Pancreas (tissue), 10 donors: ENCODE results near the gene CRYGN. TPM values are rescaled to one million over a fixed set of nuclear protein-coding genes. Genes with fewer than 3 reads are reported as not detected.

ENCODE experiments used
- ATAC-seq, 4 donors: fragments of 200-7000 bp; cut with Tn5 transposase; one replicate each; pipeline versions ENCODE4 v1.8.0 to v1.9.1; 2020; ENCODE audit warnings: mild to moderate bottlenecking in 4 of 4, moderate library complexity in 4 of 4
- DNase-seq, 6 donors: peaks; one replicate each; pipeline ENCODE4 v3.0.0-alpha.2; 2020
- FAIRE-seq: peaks from 2 replicates; lab custom pipeline; 2012; peaks lifted over from hg19 to GRCh38; lab: Jason Lieb, UNC
- H3K27ac ChIP-seq, 4 donors: fragments of 200-600 bp; sonication (generic); 1 replicate in 3 of 4; 2 replicates in 1 of 4; pipeline versions ENCODE4 v1.5.0 to v1.8.0; 2020
- H3K27me3 ChIP-seq, 4 donors: fragments of 200-600 bp; one replicate each; pipeline ENCODE4 v1.8.0; 2021
- H3K36me3 ChIP-seq, 3 donors: fragments of 200-600 bp; sonication (generic) in 1 of 3; one replicate each; pipeline versions ENCODE4 v1.5.0 to v1.8.0; 2020 to 2021
- H3K4me1 ChIP-seq, 3 donors: fragments of 200-600 bp; one replicate each; pipeline ENCODE4 v1.8.0; 2021
- H3K4me3 ChIP-seq, 4 donors: fragments of 200-600 bp; sonication (generic) in 2 of 4; one replicate each; pipeline versions ENCODE4 v1.5.0 to v1.8.0; 2020 to 2021
- H3K9me3 ChIP-seq, 4 donors: fragments of 200-600 bp; one replicate each; pipeline ENCODE4 v1.8.0; 2021
- CTCF ChIP-seq, 4 donors: fragments of 200-600 bp; sonication (generic) in 3 of 4; IDR thresholded peaks; one replicate each; pipeline versions ENCODE4 v1.5.0 to v1.8.0; 2021; ENCODE audit warnings: antibody characterized with exemption in 4 of 4
- whole genome bisulfite sequencing, 2 donors: extraction: QIAGEN DNeasy Blood & Tissue Kit; methylation state at CpG; one replicate each; pipeline ENCODE4 v1.1.7; 2013; 5-methylcytosine and 5-hydroxymethylcytosine counted together
- intact Hi-C, 3 donors: fragments of 100-400 bp; cut with DNase I; formaldehyde crosslinking; loops; one replicate each; pipeline versions ENCODE4 v1.11.1 to v1.14.2; 2022
- polyA plus RNA-seq, 2 donors: library from polyadenylated mRNA; stranded (reverse); fragments of 200-250 nt; gene quantifications; one replicate each; pipeline ENCODE4 v1.2.3, GENCODE V29; 2013
- total RNA-seq, 6 donors: library from RNA; stranded (reverse); fragmentation: NEBNext Ultra II Directional in 4 of 6; extraction: Animal tissue kit (Norgen Biotek cat#: 25700) in 4 of 6; gene quantifications; one replicate each; pipeline versions ENCODE4 v1.2.1 to v1.2.4, GENCODE V29; 2021 to 2023
- donor health status: healthy with polysubstance abuse.
- donor health status: DM: no; HTN: no; CAD: no; lungs with moderate emphysema.
- donor health status: DM: no; HTN: no; CAD: no.
- donor health status: control.
- donor health status: control.
- donor health status: Bipolar disorder and iron deficiency.
- donor health status: DM: yes; HTN: yes; CAD: no.
- donor health status: DM: no; HTN: no; CAD: no.
- donor health status: DM: no; HTN: no; CAD: no.
- donor health status: DM: yes; HTN: yes; CAD: no.

Gene CRYGN
- total and polyA plus RNA-seq, 8 donors: 0.07 to 0.18 (median 0.08) TPM; not detected in 4

DNA sequence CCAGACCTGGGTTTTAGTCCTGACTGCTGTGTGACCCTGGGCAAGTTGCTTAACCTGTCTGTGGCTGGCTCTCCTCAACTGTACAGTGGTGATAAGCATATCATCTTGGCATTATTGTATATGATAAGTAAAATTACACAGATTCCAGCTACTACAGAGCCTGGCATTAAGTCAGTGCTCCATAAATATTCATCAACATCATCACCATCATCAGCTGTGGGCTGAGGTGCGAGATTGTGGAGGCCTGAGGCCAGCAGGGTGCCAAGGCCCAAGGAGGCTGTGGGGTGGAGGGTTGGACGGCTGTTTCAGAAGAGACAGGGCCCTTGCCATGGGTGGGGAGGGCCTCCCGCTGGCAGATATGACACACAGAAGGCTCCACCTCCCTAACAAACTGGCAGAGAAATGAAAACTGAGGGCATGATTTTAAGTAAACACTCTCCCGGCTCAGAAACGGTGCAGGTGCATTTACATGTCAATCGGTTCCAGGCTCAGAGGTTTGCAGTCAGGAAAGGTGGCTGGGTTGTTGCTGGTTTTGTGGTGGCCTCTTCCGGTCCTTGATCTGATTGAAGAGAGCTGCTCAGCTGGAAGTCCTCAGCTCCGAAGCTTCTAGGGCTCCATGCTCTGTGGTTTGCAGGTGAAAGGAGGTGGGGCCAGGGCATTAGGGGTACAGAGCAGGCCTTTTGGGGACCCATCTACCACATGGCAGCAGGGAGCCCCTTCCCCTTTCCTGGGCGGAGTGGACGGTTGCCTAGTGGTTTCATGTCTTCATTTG lies 10.2 kb downstream of the CRYGN start:
- ATAC-seq: peak; percentile 69 to 82 (median 80)
- intact Hi-C loops: no loop called here
- H3K36me3 ChIP-seq: no peaks in the 10 kb centered on the region
- DNase-seq: peak in 4 of 6 donors; percentile 41 to 61 (median 50)
- no peaks in the 10 kb centered on the region for H3K9me3 ChIP-seq
- peaks cover 0 to 12% (median 0%) of the 10 kb centered on the region in 3 donors for H3K4me1 ChIP-seq
- no peak overlapping the region for H3K27ac ChIP-seq
- TF ChIP-seq CTCF (IDR thresholded peaks at IDR 0.05): no peak
- H3K27me3 ChIP-seq: no peaks in the 10 kb centered on the region
- no peak overlapping the region for H3K4me3 ChIP-seq
- FAIRE-seq: no peak
- 24 to 32% methylated on average over 9 to 10 of the region's 10 CpGs for WGBS, 2 donors

- H3K27me3 ChIP-seq: no peaks in the 10 kb centered on the region
- no peaks in the 10 kb centered on the region for H3K36me3 ChIP-seq
- intact Hi-C loops: no loop called here
- no peak for FAIRE-seq
- H3K9me3 ChIP-seq: no peaks in the 10 kb centered on the region
- no peak overlapping the region for H3K27ac ChIP-seq
- no peak for TF ChIP-seq CTCF (IDR thresholded peaks at IDR 0.05)
- DNase-seq: peak in 1 of 6 donors; percentile 18
- WGBS, 2 donors: 88 to 89% methylated on average over 5 of the region's 5 CpGs
- no peak for ATAC-seq
- H3K4me3 ChIP-seq: no peak overlapping the region
- H3K4me1 ChIP-seq: peaks cover 0 to 12% (median 0%) of the 10 kb centered on the region in 3 donors
Observed at GRCh38 chr7:151429237-151429559, 10.7 kb downstream of the CRYGN start.

GRCh38 chr7:151428378-151429236 lies 11.3 kb downstream of the CRYGN start:
- no peaks in the 10 kb centered on the region for H3K27me3 ChIP-seq

GRCh38 chr7:151427705-151428377 lies 12.1 kb downstream of the CRYGN start:
- H3K36me3 ChIP-seq: no peaks in the 10 kb centered on the region
- WGBS, 2 donors: 48 to 53% methylated on average over 10 of the region's 10 CpGs
- DNase-seq (peak in 1 of 6 donors; percentile 36), FAIRE-seq (no peak), ATAC-seq (no peak)
- peaks cover 0 to 12% (median 0%) of the 10 kb centered on the region in 3 donors for H3K4me1 ChIP-seq
- no peaks in the 10 kb centered on the region for H3K27me3 ChIP-seq
- no peaks in the 10 kb centered on the region for H3K9me3 ChIP-seq
- TF ChIP-seq CTCF (IDR thresholded peaks at IDR 0.05): no peak
- intact Hi-C loops: no loop called here
- no peak overlapping the region for H3K27ac ChIP-seq
- H3K4me3 ChIP-seq: no peak overlapping the region

More at GRCh38 chr7:151428378-151429236, 11.3 kb downstream of the CRYGN start:
- Histone ChIP-seq H3K36me3 (no peaks in the 10 kb centered on the region), H3K27ac (no peak overlapping the region), H3K4me3 (no peak overlapping the region), H3K4me1 (peaks cover 0 to 12% (median 0%) of the 10 kb centered on the region in 3 donors), H3K9me3 (no peaks in the 10 kb centered on the region)
- 72 to 73% methylated on average over 13 of the region's 13 CpGs for WGBS, 2 donors
- no peak for TF ChIP-seq CTCF (IDR thresholded peaks at IDR 0.05)
- intact Hi-C loops: no loop called here
- FAIRE-seq (no peak), ATAC-seq (peak in 1 of 4 donors; percentile 36), DNase-seq (peak in 1 of 6 donors; percentile 51)
